ENCODE measurements around the gene ZNF684. TPM values are rescaled to one million over a fixed set of nuclear protein-coding genes. Genes with fewer than 3 reads are reported as not detected.
"Not testable (repeated sequence)": the region's sequence is repeated elsewhere in the genome, so short reads cannot be mapped to it uniquely, and the experiment has no call there.

Gene ZNF684
- polyA plus RNA-seq, 3 donors: 8.4 to 14.5 (median 13.8) TPM

- DNase-seq (ENCODE audit: extremely low read depth in 1 of 11, low read depth in 9 of 11, low spot score in 4 of 11): no peak
Observed at GRCh38 chr1:40562185-40562584, 30.7 kb downstream of the ZNF684 start.

- DNase-seq (ENCODE audit: extremely low read depth in 1 of 11, low read depth in 9 of 11, low spot score in 4 of 11): no peak
Observed at GRCh38 chr1:40563266-40563665, 31.8 kb downstream of the ZNF684 start.

GRCh38 chr1:40564506-40564905, 33.1 kb downstream of the ZNF684 start:
- DNase-seq (ENCODE audit: extremely low read depth in 1 of 11, low read depth in 9 of 11, low spot score in 4 of 11): no peak

GRCh38 chr1:40564913-40565312, 33.5 kb downstream of the ZNF684 start:
- DNase-seq (ENCODE audit: extremely low read depth in 1 of 11, low read depth in 9 of 11, low spot score in 4 of 11): no peak

GRCh38 chr1:40567825-40568224, 36.4 kb downstream of the ZNF684 start:
- DNase-seq (ENCODE audit: extremely low read depth in 1 of 11, low read depth in 9 of 11, low spot score in 4 of 11): no peak

GRCh38 chr1:40574805-40575204, 43.4 kb downstream of the ZNF684 start:
- not testable (repeated sequence) for DNase-seq (ENCODE audit: extremely low read depth in 1 of 11, low read depth in 9 of 11, low spot score in 4 of 11)

- no peak for DNase-seq (ENCODE audit: extremely low read depth in 1 of 11, low read depth in 9 of 11, low spot score in 4 of 11)
Observed at GRCh38 chr1:40575336-40575735, 43.9 kb downstream of the ZNF684 start.

- DNase-seq (ENCODE audit: extremely low read depth in 1 of 11, low read depth in 9 of 11, low spot score in 4 of 11): no peak
Observed at GRCh38 chr1:40582116-40582515, 50.7 kb downstream of the ZNF684 start.

- no peak for DNase-seq (ENCODE audit: extremely low read depth in 1 of 11, low read depth in 9 of 11, low spot score in 4 of 11)
Observed at GRCh38 chr1:40583980-40584379, 52.5 kb downstream of the ZNF684 start.

GRCh38 chr1:40588586-40588985, 57.1 kb downstream of the ZNF684 start:
- DNase-seq (ENCODE audit: extremely low read depth in 1 of 11, low read depth in 9 of 11, low spot score in 4 of 11): no peak

GRCh38 chr1:40592107-40592803, 60.8 kb downstream of the ZNF684 start:
- peak in 7 of 11 donors; percentile 1 to 26 (median 11) for DNase-seq (ENCODE audit: extremely low read depth in 1 of 11, low read depth in 9 of 11, low spot score in 4 of 11)

GRCh38 chr1:40593449-40594186, 62.2 kb downstream of the ZNF684 start:
- DNase-seq (ENCODE audit: extremely low read depth in 1 of 11, low read depth in 9 of 11, low spot score in 4 of 11): no peak

- DNase-seq (ENCODE audit: extremely low read depth in 1 of 11, low read depth in 9 of 11, low spot score in 4 of 11): no peak
Observed at GRCh38 chr1:40594187-40594531, 62.7 kb downstream of the ZNF684 start.

GRCh38 chr1:40595623-40596022, 64.2 kb downstream of the ZNF684 start:
- no peak for DNase-seq (ENCODE audit: extremely low read depth in 1 of 11, low read depth in 9 of 11, low spot score in 4 of 11)

Other genes starting within 250 kb of the ZNF684 start
- 10 to 100 TPM; 18.5 to 29.4 (median 28.5) TPM for gene COL9A2, start 214.4 kb upstream of the ZNF684 start, polyA plus RNA-seq (ENCODE audit: insufficient read length in 3 of 3)
- 10 to 100 TPM; 20.3 to 25.2 (median 25.2) TPM for gene SMAP2, start 157.9 kb upstream of the ZNF684 start, polyA plus RNA-seq (ENCODE audit: insufficient read length in 3 of 3)
- 1 to 10 TPM; 4.9 to 6.3 (median 5.9) TPM for gene ZFP69B, start 81.2 kb upstream of the ZNF684 start, polyA plus RNA-seq (ENCODE audit: insufficient read length in 3 of 3)
- gene ZFP69, start 54.3 kb upstream of the ZNF684 start, polyA plus RNA-seq (ENCODE audit: insufficient read length in 3 of 3): 1 to 10 TPM; 6.5 to 8.1 (median 7.9) TPM
- 10 to 100 TPM; 11.6 to 14.2 (median 12.0) TPM for gene EXO5, start 22.9 kb upstream of the ZNF684 start, polyA plus RNA-seq (ENCODE audit: insufficient read length in 3 of 3)
- 1 to 10 TPM; 1.6 to 2.2 (median 1.8) TPM for gene RIMS3, start 134.0 kb downstream of the ZNF684 start, polyA plus RNA-seq (ENCODE audit: insufficient read length in 3 of 3)
- 100 to 1,000 TPM in 2 of 3 donors, 10 to 100 TPM in 1; 95.9 to 111 (median 101) TPM for gene NFYC, start 160.1 kb downstream of the ZNF684 start, polyA plus RNA-seq (ENCODE audit: insufficient read length in 3 of 3)

All from renal cortex interstitium (tissue), 11 donors.